Cardiac muscle cell (in vitro differentiated cells and primary cell): ENCODE results near the gene NBPF26. TPM values are rescaled to one million over a fixed set of nuclear protein-coding genes. Genes with fewer than 3 reads are reported as not detected.
"Not testable (repeated sequence)": the region's sequence is repeated elsewhere in the genome, so short reads cannot be mapped to it uniquely, and the experiment has no call there.

Experiments
- DNase-seq, 2 donors: peaks; one replicate each; pipeline versions ENCODE4 v3.0.0 to v3.0.0-alpha.2; 2010 to 2017; ENCODE audit warnings: low read depth in 1 of 2, low spot score in 1 of 2
- H3K27ac ChIP-seq: fragments of 200-600 bp; sonication (generic); 2 replicates; pipeline ENCODE4 v1.5.1; 2016
- H3K27me3 ChIP-seq: fragments of 200-600 bp; sonication (generic); 2 replicates; pipeline ENCODE4 v1.6.0; 2016; ENCODE audit warnings: control low read depth
- H3K36me3 ChIP-seq: fragments of 200-600 bp; sonication (generic); 2 replicates; pipeline ENCODE4 v1.5.1; 2016; ENCODE audit warnings: control low read depth
- H3K4me1 ChIP-seq: fragments of 200-600 bp; sonication (generic); 2 replicates; pipeline ENCODE4 v1.8.1; 2017; ENCODE audit warnings: low read depth, mild to moderate bottlenecking, mixed run types
- H3K4me3 ChIP-seq: fragments of 200-600 bp; sonication (generic); 2 replicates; pipeline ENCODE4 v1.5.1; 2016; ENCODE audit warnings: mild to moderate bottlenecking
- H3K9me3 ChIP-seq: fragments of 200-600 bp; sonication (generic); 2 replicates; pipeline ENCODE4 v1.5.1; 2017; ENCODE audit warnings: low read depth, mild to moderate bottlenecking, control low read depth
- polyA plus RNA-seq: library from polyadenylated mRNA; unstranded; fragments of >200 nt; fragmentation: Nextera tagmentation; extraction: Ambion mirVana; gene quantifications from 2 replicates; pipeline ENCODE4 v1.2.1, GENCODE V29; 2016
- total RNA-seq: library from RNA; depleted of rRNA; stranded (reverse); fragments of >200 nt; gene quantifications from 2 replicates; pipeline ENCODE4 v1.2.3, GENCODE V29; 2016

Gene NBPF26
- total and polyA plus RNA-seq, 2 experiments from 2014 or later: 6.2 to 17.2 TPM

- not testable (repeated sequence) for H3K36me3 ChIP-seq, H3K4me3 ChIP-seq, H3K4me1 ChIP-seq, DNase-seq, H3K27me3 ChIP-seq, H3K9me3 ChIP-seq, H3K27ac ChIP-seq
Measured at GRCh38 chr1:120880056-120880455, 156.3 kb downstream of the NBPF26 start.

- not testable (repeated sequence) for H3K27ac ChIP-seq, H3K27me3 ChIP-seq, DNase-seq, H3K4me1 ChIP-seq, H3K36me3 ChIP-seq, H3K9me3 ChIP-seq, H3K4me3 ChIP-seq
Measured at GRCh38 chr1:120881934-120882333, 158.2 kb downstream of the NBPF26 start.

Other genes with a start within 250 kb of the NBPF26 start
- gene PPIAL4A, start 165.8 kb downstream of the NBPF26 start, total RNA-seq: not detected in 2 replicates
- gene PPIAL4A, start 165.8 kb downstream of the NBPF26 start, polyA plus RNA-seq: not detected in 2 replicates